GM18873 (cell line): ENCODE data around the gene FASTK.
"Not testable (repeated sequence)": the region's sequence is repeated elsewhere in the genome, so short reads cannot be mapped to it uniquely, and the experiment has no call there.

Experiments
- ATAC-seq: cut with Tn5 transposase; IDR thresholded peaks from one replicate; pipeline ENCODE4 v1.9.1; 2021; ENCODE audit warnings: mild to moderate bottlenecking, moderate library complexity, moderate number of reproducible peaks; ENCODE audit not compliant: unreplicated experiment, low FRiP score

FASTK gene

GRCh38 chr7:151053751-151054150 is 26.9 kb downstream of the FASTK start:
- no peak for ATAC-seq

GRCh38 chr7:151053096-151053495 is 27.5 kb downstream of the FASTK start:
- ATAC-seq, result no peak

GRCh38 chr7:151051108-151051507 is 29.5 kb downstream of the FASTK start:
- no peak for ATAC-seq

DNA sequence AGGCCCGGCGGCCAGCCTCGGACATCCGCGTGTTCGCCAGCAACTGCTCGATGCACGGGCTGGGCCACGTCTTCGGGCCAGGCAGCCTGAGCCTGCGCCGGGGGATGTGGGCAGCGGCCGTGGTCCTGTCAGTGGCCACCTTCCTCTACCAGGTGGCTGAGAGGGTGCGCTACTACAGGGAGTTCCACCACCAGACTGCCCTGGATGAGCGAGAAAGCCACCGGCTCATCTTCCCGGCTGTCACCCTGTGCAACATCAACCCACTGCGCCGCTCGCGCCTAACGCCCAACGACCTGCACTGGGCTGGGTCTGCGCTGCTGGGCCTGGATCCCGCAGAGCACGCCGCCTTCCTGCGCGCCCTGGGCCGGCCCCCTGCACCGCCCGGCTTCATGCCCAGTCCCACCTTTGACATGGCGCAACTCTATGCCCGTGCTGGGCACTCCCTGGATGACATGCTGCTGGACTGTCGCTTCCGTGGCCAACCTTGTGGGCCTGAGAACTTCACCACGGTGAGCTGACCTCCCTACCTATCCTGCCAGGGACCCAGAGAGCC is 31.6 kb downstream of the FASTK start:
- no peak for ATAC-seq

DNA sequence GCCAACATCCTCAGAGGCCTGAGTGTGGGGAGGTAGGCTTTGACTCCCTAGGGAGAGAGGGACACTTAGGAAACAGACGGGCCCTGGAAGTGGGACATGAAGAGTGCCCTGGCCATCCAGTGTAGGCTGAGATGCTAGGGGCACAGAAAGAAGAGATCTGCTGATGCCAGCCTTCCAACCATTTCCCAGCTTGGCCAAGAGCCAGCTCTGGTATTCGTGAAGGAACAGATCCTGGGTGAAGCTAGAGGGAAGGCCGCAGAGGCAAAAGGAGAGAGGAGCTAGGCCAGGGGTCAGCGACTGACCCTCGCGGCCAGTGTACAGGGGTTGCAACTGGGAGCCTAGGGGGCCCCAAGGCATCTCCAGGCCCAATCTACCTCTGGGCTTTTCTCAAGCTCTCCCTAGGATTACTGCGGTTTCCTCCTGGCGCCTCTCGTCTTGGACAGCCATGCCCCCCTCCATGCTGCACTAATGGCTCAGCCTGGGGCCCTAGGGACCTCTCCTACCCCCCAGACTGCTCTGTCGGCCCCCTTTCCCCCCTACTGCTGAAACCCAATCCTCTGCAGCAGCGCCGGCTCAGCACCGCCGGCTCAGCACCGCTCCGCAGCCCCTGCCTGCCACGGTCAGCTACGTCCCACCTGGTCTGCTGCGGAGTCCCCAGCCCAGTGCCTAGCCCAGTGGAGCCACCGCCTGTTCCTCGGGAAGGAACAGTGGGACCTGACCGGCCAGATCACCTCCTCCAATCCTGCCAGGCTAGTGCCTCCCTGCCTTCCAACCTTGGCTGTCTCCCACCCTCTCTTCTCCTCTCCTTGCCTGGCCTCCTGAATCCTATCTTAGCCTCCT is 32.4 kb downstream of the FASTK start, which contains the start of gene ASIC3:
Gene ASIC3 (plus strand): TSS at position 556 of the 840 bp plus-strand sequence. CDS start 355 bp downstream, outside the sequence.
- no peak for ATAC-seq

DNA sequence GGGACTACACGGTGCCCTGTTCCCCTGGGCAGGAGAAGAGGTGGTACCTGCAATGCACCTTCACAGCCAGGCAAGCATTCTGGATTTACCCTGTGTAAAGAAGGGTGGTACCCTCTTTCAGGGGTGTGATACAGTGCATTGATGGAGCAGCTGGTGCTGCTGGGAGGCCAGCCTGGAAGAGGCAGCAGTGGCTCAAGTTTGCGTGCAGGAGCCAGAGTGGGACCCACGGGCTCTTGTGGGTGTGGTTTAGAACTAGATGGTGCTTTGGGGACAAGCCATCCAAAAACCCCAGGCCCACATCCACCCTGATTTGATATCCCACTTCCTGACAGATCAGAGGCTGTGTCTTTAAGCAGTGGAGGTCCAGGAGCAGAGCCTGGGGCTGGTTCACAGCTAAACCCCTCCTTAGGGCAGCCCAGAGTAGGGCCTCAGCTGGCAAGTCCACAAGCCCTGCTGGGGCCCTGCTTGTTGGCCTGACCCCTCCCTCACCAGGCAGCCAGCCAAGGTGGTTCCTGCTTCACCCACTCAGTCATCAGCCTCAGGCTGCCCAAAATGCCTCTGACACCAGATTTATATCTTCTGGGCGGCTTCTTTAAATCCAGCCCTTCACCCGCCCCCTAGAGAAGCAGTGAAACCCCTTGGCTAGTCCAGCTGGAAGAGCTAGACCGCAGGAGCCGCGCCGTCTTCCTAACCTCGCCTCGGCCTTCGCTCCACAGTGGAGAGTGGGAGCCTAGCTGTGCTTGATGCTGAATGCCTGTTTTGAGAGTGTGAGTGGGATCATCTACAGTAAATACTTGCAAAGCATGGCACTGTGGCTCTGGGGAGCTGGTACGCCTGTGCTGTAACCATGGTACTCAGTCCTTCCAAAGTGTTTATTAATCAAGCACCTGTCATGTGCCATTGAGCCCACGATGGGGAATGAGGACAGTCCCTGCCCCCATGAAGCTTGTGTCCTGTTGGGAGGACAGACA is 33.7 kb downstream of the FASTK start:
- ATAC-seq, result no peak

GRCh38 chr7:151045967-151046366 is 34.6 kb downstream of the FASTK start:
- no peak for ATAC-seq

DNA sequence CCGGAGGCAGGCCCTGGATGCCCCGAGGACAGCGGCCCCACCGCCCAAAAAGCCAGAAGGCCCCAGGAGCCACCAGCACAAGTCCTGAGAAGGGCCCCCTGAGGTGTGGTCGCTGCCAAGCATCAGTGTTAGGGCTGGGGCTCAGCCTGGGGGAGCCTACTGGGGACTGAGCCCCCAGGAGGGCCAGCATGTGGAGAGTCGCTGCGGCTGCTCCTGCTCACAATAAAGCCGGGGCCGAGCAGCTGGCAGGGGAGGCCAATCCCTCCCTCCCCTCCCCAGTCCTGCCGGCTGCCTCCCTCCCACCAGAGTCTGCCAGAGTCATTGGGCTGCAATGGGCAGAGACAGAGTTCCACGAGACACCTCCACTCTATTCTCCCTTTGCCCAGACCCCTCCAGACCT is 35.3 kb downstream of the FASTK start:
- ATAC-seq, result no peak

GRCh38 chr7:151043959-151044358 is 36.6 kb downstream of the FASTK start:
- ATAC-seq, result no peak

DNA sequence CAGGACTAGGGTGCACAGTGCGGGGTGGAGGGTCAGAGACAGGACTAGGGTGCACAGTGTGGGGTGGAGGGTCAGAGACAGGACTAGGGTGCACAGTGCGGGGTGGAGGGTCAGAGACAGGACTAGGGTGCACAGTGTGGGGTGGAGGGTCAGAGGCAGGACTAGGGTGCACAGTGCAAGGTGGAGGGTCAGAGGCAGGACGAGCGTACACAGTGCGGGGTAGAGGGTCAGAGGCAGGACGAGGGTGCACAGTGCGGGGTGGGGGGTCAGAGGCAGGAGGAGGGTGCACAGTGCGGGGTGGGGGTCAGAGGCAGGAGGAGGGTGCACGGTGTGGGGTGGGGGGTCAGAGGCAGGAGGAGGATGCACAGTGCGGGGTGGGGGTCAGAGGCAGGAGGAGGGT is 37.2 kb downstream of the FASTK start:
- not testable (repeated sequence) for ATAC-seq

- ATAC-seq, result no peak
Observed at GRCh38 chr7:151040616-151041375, 39.8 kb downstream of the FASTK start.

GRCh38 chr7:151039850-151040548 is 40.6 kb downstream of the FASTK start:
- no peak for ATAC-seq

GRCh38 chr7:151038951-151039849 is 41.4 kb downstream of the FASTK start:
- ATAC-seq, result no peak

DNA sequence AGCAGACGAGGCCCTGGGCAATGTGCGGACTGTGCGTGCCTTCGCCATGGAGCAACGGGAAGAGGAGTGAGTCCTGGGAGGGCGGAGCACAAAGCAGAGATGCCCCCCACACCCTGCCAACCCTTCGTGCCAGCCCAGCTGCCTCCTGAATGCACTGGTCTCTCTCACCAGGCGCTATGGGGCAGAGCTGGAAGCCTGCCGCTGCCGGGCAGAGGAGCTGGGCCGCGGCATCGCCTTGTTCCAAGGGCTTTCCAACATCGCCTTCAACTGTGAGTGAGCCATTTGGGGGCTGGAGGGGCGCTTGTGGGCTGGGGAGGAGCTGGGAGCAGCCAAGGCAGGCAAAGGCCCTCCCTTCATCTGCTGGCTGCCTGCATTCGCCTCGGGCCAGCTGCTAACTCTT is 44.7 kb downstream of the FASTK start:
- no peak for ATAC-seq

- no peak for ATAC-seq
Observed at GRCh38 chr7:151035026-151035717, 45.4 kb downstream of the FASTK start.

DNA sequence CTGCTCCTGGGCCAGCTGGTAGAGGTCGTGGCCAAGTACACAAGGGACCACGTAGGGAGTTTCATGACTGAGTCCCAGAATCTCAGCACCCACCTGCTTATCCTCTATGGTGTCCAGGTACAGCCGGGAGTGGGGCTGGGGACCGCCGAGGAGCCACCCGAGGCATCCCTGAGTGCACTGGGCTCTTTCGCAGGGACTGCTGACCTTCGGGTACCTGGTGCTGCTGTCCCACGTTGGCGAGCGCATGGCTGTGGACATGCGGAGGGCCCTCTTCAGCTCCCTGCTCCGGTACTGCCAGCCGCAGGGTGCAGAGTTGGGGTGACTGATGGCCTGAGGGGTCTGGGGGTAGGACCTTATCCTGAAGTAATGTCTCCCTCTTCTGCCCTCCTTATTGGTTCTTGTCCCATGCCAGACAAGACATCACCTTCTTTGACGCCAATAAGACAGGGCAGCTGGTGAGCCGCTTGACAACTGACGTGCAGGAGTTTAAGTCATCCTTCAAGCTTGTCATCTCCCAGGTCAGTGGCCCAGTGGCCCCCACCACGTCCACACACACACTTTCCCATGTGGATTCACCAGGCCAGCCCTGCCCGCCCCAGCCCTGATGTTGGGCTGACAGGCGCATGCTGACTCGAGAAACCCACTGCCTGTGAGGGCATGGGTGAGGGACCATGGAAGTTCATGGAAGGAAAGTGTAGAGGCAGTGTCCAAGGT is 46.1 kb downstream of the FASTK start:
- ATAC-seq, result no peak

DNA sequence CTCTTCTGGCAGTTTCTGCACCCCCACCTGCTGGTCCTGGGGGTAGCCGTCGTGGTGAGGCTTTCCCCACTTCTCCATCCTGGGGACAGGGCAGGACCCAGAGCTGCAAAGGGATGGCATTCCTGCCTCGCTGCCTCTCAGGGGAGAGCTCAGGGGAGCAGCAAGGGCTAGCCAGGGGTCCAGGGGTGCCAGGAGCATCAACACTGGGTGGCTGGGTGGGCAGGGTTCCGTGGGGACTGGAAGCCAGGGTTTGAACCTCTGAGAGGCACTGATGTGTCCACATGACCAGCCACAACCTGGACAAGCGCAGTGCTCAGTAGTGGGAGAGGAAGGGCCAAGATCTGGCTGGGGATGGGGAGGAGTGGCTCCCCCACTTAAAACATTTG is 46.8 kb downstream of the FASTK start:
- no peak for ATAC-seq
